D341Med (cell line): Measurements from ENCODE around the gene WSCD1.

Experiments
- DNase-seq: peaks from one replicate; pipeline ENCODE4 v3.0.0; 2012; ENCODE audit warnings: low spot score

The WSCD1 gene

GRCh38 chr17:6160911-6161855 lies 91.0 kb downstream of the WSCD1 start:
- DNase-seq = no peak

GRCh38 chr17:6162216-6162615 lies 92.0 kb downstream of the WSCD1 start:
- no peak for DNase-seq

GRCh38 chr17:6162892-6163291 lies 92.7 kb downstream of the WSCD1 start:
- no peak for DNase-seq

GRCh38 chr17:6163612-6164333 lies 93.6 kb downstream of the WSCD1 start:
- DNase-seq = no peak

GRCh38 chr17:6164996-6165395 lies 94.8 kb downstream of the WSCD1 start:
- no peak for DNase-seq

- no peak for DNase-seq
These were observed 95.6 kb downstream of the WSCD1 start for GRCh38 chr17:6165806-6166205.

- no peak for DNase-seq
These were observed 96.5 kb downstream of the WSCD1 start for GRCh38 chr17:6166492-6167179.

- DNase-seq = no peak
These were observed 98.1 kb downstream of the WSCD1 start for GRCh38 chr17:6168296-6168695.

- DNase-seq = no peak
These were observed 100.2 kb downstream of the WSCD1 start for GRCh38 chr17:6170349-6170748.

- DNase-seq = no peak
These were observed 102.6 kb downstream of the WSCD1 start for GRCh38 chr17:6172642-6173330.

GRCh38 chr17:6173653-6174052 lies 103.5 kb downstream of the WSCD1 start:
- DNase-seq = no peak
